Panc1 (cell line): ENCODE measurements around the gene NTRK2. TPM values are rescaled to one million over a fixed set of nuclear protein-coding genes. Genes with fewer than 3 reads are reported as not detected.

Experiments used
- ATAC-seq: fragments of 200-7000 bp; cut with Tn5 transposase; 2 replicates; pipeline ENCODE4 v1.9.1; 2020; ENCODE audit warnings: mild to moderate bottlenecking, moderate library complexity
- BruUV-seq: library from RNA; stranded (reverse); fragments of 400-500 nt; replicated peaks from 2 replicates; lab custom pipeline; 2021; lab: Mats Ljungman, UMichigan
- CTCF ChIA-PET: fragments of 300-600 bp; sonication (Branson Sonifier 250); formaldehyde crosslinking; loops from one replicate; lab custom pipeline; 2022; ENCODE audit warnings: antibody characterized with exemption; lab: Charles Lee
- POLR2A ChIA-PET: fragments of 300-600 bp; sonication (Branson Sonifier 250); formaldehyde crosslinking; loops from one replicate; lab custom pipeline; 2022; ENCODE audit warnings: antibody characterized with exemption; lab: Charles Lee
- DNase-seq: peaks from one replicate; pipeline ENCODE4 v3.0.0-alpha.2; 2010; ENCODE audit warnings: low read depth, low spot score
- H3K27ac ChIP-seq: 2 replicates; pipeline ENCODE4 v1.5.1; 2011; ENCODE audit warnings: mild to moderate bottlenecking, low read length, inconsistent platforms
- H3K27me3 ChIP-seq: fragments of 200-500 bp; sonication (Bioruptor generic); 2 replicates; pipeline ENCODE4 v1.6.0; 2014; ENCODE audit warnings: low read length, inconsistent platforms; ENCODE audit not compliant: control insufficient read depth, insufficient read depth
- H3K36me3 ChIP-seq: fragments of 200-500 bp; sonication (Bioruptor generic); 2 replicates; pipeline ENCODE4 v1.5.1; 2014; ENCODE audit warnings: inconsistent platforms, mild to moderate bottlenecking, low read length, moderate library complexity; ENCODE audit not compliant: control insufficient read depth, insufficient read depth
- H3K4me1 ChIP-seq: 2 replicates; pipeline ENCODE4 v1.5.1; 2011; ENCODE audit warnings: inconsistent platforms, mild to moderate bottlenecking, low read length, moderate library complexity; ENCODE audit not compliant: control insufficient read depth, insufficient read depth
- H3K4me3 ChIP-seq, 2 experiments: 2 replicates each; pipeline ENCODE4 v1.5.1; 2011 to 2012; ENCODE audit warnings: low read depth in 2 of 2, low read length in 2 of 2, mild to moderate bottlenecking in 2 of 2, inconsistent platforms in 1 of 2, moderate library complexity in 1 of 2
- H3K9me3 ChIP-seq: fragments of 200-500 bp; sonication (Bioruptor generic); 2 replicates; pipeline ENCODE4 v1.5.1; 2014; ENCODE audit warnings: low read depth, mild to moderate bottlenecking, inconsistent platforms, low read length, moderate library complexity; ENCODE audit not compliant: control insufficient read depth, insufficient read depth
- POLR2AphosphoS5 ChIP-seq: IDR thresholded peaks from 2 replicates; pipeline ENCODE4 v1.6.1; 2012; ENCODE audit warnings: mild to moderate bottlenecking, low read depth, low read length, moderate library complexity
- SIN3A ChIP-seq: IDR thresholded peaks from 2 replicates; pipeline ENCODE4 v1.6.1; 2012; ENCODE audit warnings: low read depth, mild to moderate bottlenecking, low read length, moderate library complexity, borderline replicate concordance; ENCODE audit not compliant: insufficient read depth
- TCF7L2 ChIP-seq: IDR thresholded peaks from 2 replicates; pipeline ENCODE4 v1.6.1; 2011; ENCODE audit warnings: mild to moderate bottlenecking, low read depth, low read length, inconsistent platforms
- in situ Hi-C: cut with HindIII; loops from 2 replicates; pipeline ENCODE4 v1.10.0; 2016; ENCODE audit warnings: low sequenced_read_pairs, low pct_unique_long_range_greater_than_20kb
- intact Hi-C: fragments of 100-400 bp; cut with micrococcal nuclease; formaldehyde crosslinking; loops from one replicate; pipeline ENCODE4 v1.10.0; 2022; ENCODE audit not compliant: unreplicated experiment
- total RNA-seq: library from RNA; stranded (reverse); gene quantifications from one replicate; pipeline ENCODE4 v1.2.1, GENCODE V29; 2021; ENCODE audit not compliant: unreplicated experiment
- TF ChIP-seq, protein P1 (sequence below), 2 experiments: IDR thresholded peaks; 2 replicates each; pipeline ENCODE4 v1.6.1; 2011 to 2012; ENCODE audit warnings: low read depth in 2 of 2, control low read depth in 1 of 2, low read length in 1 of 2, mild to moderate bottlenecking in 1 of 2, moderate library complexity in 1 of 2; ENCODE audit not compliant: insufficient read depth in 1 of 2
- TF ChIP-seq, protein P2 (sequence below): fragments of 450-650 bp; IDR thresholded peaks from 2 replicates; pipeline ENCODE4 v1.5.1; 2017; ENCODE audit warnings: mild to moderate bottlenecking

The NTRK2 gene
- total RNA-seq, 1 experiment from 2014 or later = 0.23 TPM

DNA sequence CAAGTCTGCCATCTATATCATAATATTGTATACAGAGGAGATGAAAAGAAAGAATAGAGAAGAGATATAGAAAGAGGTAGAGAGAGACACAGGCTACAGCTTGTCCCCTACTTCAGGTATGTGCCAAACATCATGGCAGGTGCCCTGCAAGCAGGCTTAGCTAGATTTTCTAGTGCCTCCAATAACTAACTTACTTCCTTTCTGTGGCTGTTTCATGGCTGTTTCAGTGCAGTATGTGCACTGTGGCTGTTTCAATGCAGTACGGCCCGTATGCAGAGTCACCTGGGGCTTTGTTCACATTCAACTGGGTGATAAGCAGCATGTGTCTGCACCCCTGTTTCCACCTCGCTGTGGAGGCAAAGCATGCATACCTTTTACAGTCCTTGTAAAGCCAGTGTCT, 327.2 kb downstream of the NTRK2 start:
- ChIA-PET CTCF (no interaction called here), POLR2A (no interaction called here)
- DNase-seq = no peak
- Histone ChIP-seq H3K36me3 (no peaks in the 10 kb centered on the region), H3K27me3 (no peaks in the 10 kb centered on the region), H3K4me1 (no peaks in the 10 kb centered on the region), H3K9me3 (no peaks in the 10 kb centered on the region), H3K4me3 (no peak overlapping the region), H3K27ac (no peak overlapping the region)
- no TSS peak for BruUV-seq
- no peak for ATAC-seq
- TF ChIP-seq, protein P1, sequence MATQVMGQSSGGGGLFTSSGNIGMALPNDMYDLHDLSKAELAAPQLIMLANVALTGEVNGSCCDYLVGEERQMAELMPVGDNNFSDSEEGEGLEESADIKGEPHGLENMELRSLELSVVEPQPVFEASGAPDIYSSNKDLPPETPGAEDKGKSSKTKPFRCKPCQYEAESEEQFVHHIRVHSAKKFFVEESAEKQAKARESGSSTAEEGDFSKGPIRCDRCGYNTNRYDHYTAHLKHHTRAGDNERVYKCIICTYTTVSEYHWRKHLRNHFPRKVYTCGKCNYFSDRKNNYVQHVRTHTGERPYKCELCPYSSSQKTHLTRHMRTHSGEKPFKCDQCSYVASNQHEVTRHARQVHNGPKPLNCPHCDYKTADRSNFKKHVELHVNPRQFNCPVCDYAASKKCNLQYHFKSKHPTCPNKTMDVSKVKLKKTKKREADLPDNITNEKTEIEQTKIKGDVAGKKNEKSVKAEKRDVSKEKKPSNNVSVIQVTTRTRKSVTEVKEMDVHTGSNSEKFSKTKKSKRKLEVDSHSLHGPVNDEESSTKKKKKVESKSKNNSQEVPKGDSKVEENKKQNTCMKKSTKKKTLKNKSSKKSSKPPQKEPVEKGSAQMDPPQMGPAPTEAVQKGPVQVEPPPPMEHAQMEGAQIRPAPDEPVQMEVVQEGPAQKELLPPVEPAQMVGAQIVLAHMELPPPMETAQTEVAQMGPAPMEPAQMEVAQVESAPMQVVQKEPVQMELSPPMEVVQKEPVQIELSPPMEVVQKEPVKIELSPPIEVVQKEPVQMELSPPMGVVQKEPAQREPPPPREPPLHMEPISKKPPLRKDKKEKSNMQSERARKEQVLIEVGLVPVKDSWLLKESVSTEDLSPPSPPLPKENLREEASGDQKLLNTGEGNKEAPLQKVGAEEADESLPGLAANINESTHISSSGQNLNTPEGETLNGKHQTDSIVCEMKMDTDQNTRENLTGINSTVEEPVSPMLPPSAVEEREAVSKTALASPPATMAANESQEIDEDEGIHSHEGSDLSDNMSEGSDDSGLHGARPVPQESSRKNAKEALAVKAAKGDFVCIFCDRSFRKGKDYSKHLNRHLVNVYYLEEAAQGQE (IDR thresholded peaks at IDR 0.05; ENCODE audit: insufficient read depth in 1 of 2, low read depth in 2 of 2, low read length in 1 of 2) = no peak
- TF ChIP-seq SIN3A (no peak), POLR2AphosphoS5 (no peak), TCF7L2 (no peak)
- TF ChIP-seq, protein P2, sequence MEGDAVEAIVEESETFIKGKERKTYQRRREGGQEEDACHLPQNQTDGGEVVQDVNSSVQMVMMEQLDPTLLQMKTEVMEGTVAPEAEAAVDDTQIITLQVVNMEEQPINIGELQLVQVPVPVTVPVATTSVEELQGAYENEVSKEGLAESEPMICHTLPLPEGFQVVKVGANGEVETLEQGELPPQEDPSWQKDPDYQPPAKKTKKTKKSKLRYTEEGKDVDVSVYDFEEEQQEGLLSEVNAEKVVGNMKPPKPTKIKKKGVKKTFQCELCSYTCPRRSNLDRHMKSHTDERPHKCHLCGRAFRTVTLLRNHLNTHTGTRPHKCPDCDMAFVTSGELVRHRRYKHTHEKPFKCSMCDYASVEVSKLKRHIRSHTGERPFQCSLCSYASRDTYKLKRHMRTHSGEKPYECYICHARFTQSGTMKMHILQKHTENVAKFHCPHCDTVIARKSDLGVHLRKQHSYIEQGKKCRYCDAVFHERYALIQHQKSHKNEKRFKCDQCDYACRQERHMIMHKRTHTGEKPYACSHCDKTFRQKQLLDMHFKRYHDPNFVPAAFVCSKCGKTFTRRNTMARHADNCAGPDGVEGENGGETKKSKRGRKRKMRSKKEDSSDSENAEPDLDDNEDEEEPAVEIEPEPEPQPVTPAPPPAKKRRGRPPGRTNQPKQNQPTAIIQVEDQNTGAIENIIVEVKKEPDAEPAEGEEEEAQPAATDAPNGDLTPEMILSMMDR = no peak
- in situ Hi-C loops = no loop called here
- intact Hi-C loops = no loop called here

- no peaks in the 10 kb centered on the region for H3K36me3 ChIP-seq
- TF ChIP-seq, protein P2 = no peak
- TF ChIP-seq SIN3A (no peak), TCF7L2 (no peak), POLR2AphosphoS5 (no peak)
- TF ChIP-seq, protein P1 (IDR thresholded peaks at IDR 0.05; ENCODE audit: insufficient read depth in 1 of 2, low read depth in 2 of 2, low read length in 1 of 2) = no peak
- ChIA-PET CTCF (no interaction called here), POLR2A (no interaction called here)
- intact Hi-C loops (no loop called here), in situ Hi-C loops (no loop called here)
- DNase-seq = no peak
- no peaks in the 10 kb centered on the region for H3K9me3 ChIP-seq
- no peak overlapping the region for H3K4me3 ChIP-seq
- H3K4me1 ChIP-seq = no peaks in the 10 kb centered on the region
- ATAC-seq = no peak
- no peak overlapping the region for H3K27ac ChIP-seq
- no TSS peak for BruUV-seq
- no peaks in the 10 kb centered on the region for H3K27me3 ChIP-seq
Measured at GRCh38 chr9:84997472-84997871, 327.9 kb downstream of the NTRK2 start.
